ENCODE results near the gene GRK2. TPM values are rescaled to one million over a fixed set of nuclear protein-coding genes. Genes with fewer than 3 reads are reported as not detected.

GRK2 gene
- total RNA-seq, 2 donors from 2014 or later: 379 to 422 TPM

GRCh38 chr11:67277231-67277961 lies 11.1 kb downstream of the GRK2 start:
- Mint-ChIP-seq H3K9me3 (no peaks in the 10 kb centered on the region), H3K27me3 (ENCODE audit: low read depth) (no peaks in the 10 kb centered on the region), H3K27ac (peak overlapping the region; percentile 81), H3K4me1 (ENCODE audit: low read depth) (peaks cover 76% of the 10 kb centered on the region), H3K4me3 (peak overlapping the region; percentile 75 to 97), H3K36me3 (ENCODE audit: insufficient read depth in 2 of 2) (peaks cover 4 to 24% of the 10 kb centered on the region in 2 donors)
- ATAC-seq (replicated peaks in 1 of 2) (peak; percentile 89), DNase-seq (peak; percentile 89 to 90)

GRCh38 chr11:67278135-67278938 lies 12.1 kb downstream of the GRK2 start:
- ATAC-seq (replicated peaks in 1 of 2) (no peak), DNase-seq (peak in 1 of 2 donors; percentile 0)
- Mint-ChIP-seq H3K36me3 (ENCODE audit: insufficient read depth in 2 of 2) (peaks cover 6 to 27% of the 10 kb centered on the region in 2 donors), H3K4me3 (peak overlapping the region; percentile 75 to 97), H3K4me1 (ENCODE audit: low read depth) (peaks cover 67% of the 10 kb centered on the region), H3K27ac (peak overlapping the region; percentile 81), H3K27me3 (ENCODE audit: low read depth) (no peaks in the 10 kb centered on the region), H3K9me3 (no peaks in the 10 kb centered on the region)

GRCh38 chr11:67278939-67279588 lies 12.8 kb downstream of the GRK2 start:
- peaks cover 65% of the 10 kb centered on the region for H3K4me1 Mint-ChIP-seq (ENCODE audit: low read depth)
- H3K9me3 Mint-ChIP-seq: no peaks in the 10 kb centered on the region
- peak overlapping the region; percentile 54 to 97 for H3K4me3 Mint-ChIP-seq
- H3K36me3 Mint-ChIP-seq (ENCODE audit: insufficient read depth in 2 of 2): peaks cover 6 to 29% of the 10 kb centered on the region in 2 donors
- peak overlapping the region; percentile 83 for H3K27ac Mint-ChIP-seq
- H3K27me3 Mint-ChIP-seq (ENCODE audit: low read depth): no peaks in the 10 kb centered on the region
- ATAC-seq (replicated peaks in 1 of 2) (no peak), DNase-seq (peak in 1 of 2 donors; percentile 0)

- Mint-ChIP-seq H3K4me3 (peak overlapping the region in 1 of 2 donors; percentile 97), H3K4me1 (ENCODE audit: low read depth) (peaks cover 63% of the 10 kb centered on the region), H3K9me3 (no peaks in the 10 kb centered on the region), H3K27me3 (ENCODE audit: low read depth) (no peaks in the 10 kb centered on the region), H3K27ac (peak overlapping the region; percentile 83), H3K36me3 (ENCODE audit: insufficient read depth in 2 of 2) (peaks cover 6 to 26% of the 10 kb centered on the region in 2 donors)
- ATAC-seq (replicated peaks in 1 of 2) (no peak), DNase-seq (peak in 1 of 2 donors; percentile 0)
Observed at GRCh38 chr11:67279589-67280340, 13.5 kb downstream of the GRK2 start.

- DNase-seq: no peak
- H3K4me1 Mint-ChIP-seq (ENCODE audit: low read depth): peaks cover 63% of the 10 kb centered on the region
- no peaks in the 10 kb centered on the region for H3K9me3 Mint-ChIP-seq
- no peak overlapping the region for H3K4me3 Mint-ChIP-seq
- peaks cover 6 to 26% of the 10 kb centered on the region in 2 donors for H3K36me3 Mint-ChIP-seq (ENCODE audit: insufficient read depth in 2 of 2)
- no peak for ATAC-seq (replicated peaks in 1 of 2)
- H3K27me3 Mint-ChIP-seq (ENCODE audit: low read depth): no peaks in the 10 kb centered on the region
- peak overlapping the region; percentile 52 for H3K27ac Mint-ChIP-seq
Observed at GRCh38 chr11:67280341-67280787, 14.1 kb downstream of the GRK2 start.

- DNase-seq (no peak), ATAC-seq (replicated peaks in 1 of 2) (no peak)
- Mint-ChIP-seq H3K4me3 (no peak overlapping the region), H3K27ac (no peak overlapping the region), H3K27me3 (ENCODE audit: low read depth) (no peaks in the 10 kb centered on the region), H3K9me3 (no peaks in the 10 kb centered on the region), H3K36me3 (ENCODE audit: insufficient read depth in 2 of 2) (peaks cover 6 to 22% of the 10 kb centered on the region in 2 donors), H3K4me1 (ENCODE audit: low read depth) (peaks cover 62% of the 10 kb centered on the region)
Observed at GRCh38 chr11:67280788-67281551, 14.7 kb downstream of the GRK2 start.

- no peak for ATAC-seq (replicated peaks in 1 of 2)
- H3K4me1 Mint-ChIP-seq (ENCODE audit: low read depth): peaks cover 61% of the 10 kb centered on the region
- H3K36me3 Mint-ChIP-seq (ENCODE audit: insufficient read depth in 2 of 2): peaks cover 6 to 24% of the 10 kb centered on the region in 2 donors
- DNase-seq: no peak
- H3K4me3 Mint-ChIP-seq: no peak overlapping the region
- no peaks in the 10 kb centered on the region for H3K9me3 Mint-ChIP-seq
- H3K27ac Mint-ChIP-seq: no peak overlapping the region
- no peaks in the 10 kb centered on the region for H3K27me3 Mint-ChIP-seq (ENCODE audit: low read depth)
Observed at GRCh38 chr11:67281552-67282150, 15.4 kb downstream of the GRK2 start.

- Mint-ChIP-seq H3K27ac (no peak overlapping the region), H3K9me3 (no peaks in the 10 kb centered on the region), H3K4me1 (ENCODE audit: low read depth) (peaks cover 61% of the 10 kb centered on the region), H3K36me3 (ENCODE audit: insufficient read depth in 2 of 2) (peaks cover 6 to 28% of the 10 kb centered on the region in 2 donors), H3K4me3 (no peak overlapping the region), H3K27me3 (ENCODE audit: low read depth) (no peaks in the 10 kb centered on the region)
- no peak for DNase-seq
- ATAC-seq (replicated peaks in 1 of 2): no peak
Observed at GRCh38 chr11:67282155-67282875, 16.0 kb downstream of the GRK2 start.

- peaks cover 61% of the 10 kb centered on the region for H3K4me1 Mint-ChIP-seq (ENCODE audit: low read depth)
- H3K27me3 Mint-ChIP-seq (ENCODE audit: low read depth): no peaks in the 10 kb centered on the region
- no peaks in the 10 kb centered on the region for H3K9me3 Mint-ChIP-seq
- H3K36me3 Mint-ChIP-seq (ENCODE audit: insufficient read depth in 2 of 2): peaks cover 8 to 31% of the 10 kb centered on the region in 2 donors
- no peak overlapping the region for H3K27ac Mint-ChIP-seq
- no peak overlapping the region for H3K4me3 Mint-ChIP-seq
- no peak for ATAC-seq (replicated peaks in 1 of 2)
- no peak for DNase-seq
Observed at GRCh38 chr11:67282876-67283371, 16.7 kb downstream of the GRK2 start.

- H3K27me3 Mint-ChIP-seq (ENCODE audit: low read depth): no peaks in the 10 kb centered on the region
- no peak overlapping the region for H3K27ac Mint-ChIP-seq
- ATAC-seq (replicated peaks in 1 of 2) (no peak), DNase-seq (peak in 1 of 2 donors; percentile 1)
- peaks cover 8 to 31% of the 10 kb centered on the region in 2 donors for H3K36me3 Mint-ChIP-seq (ENCODE audit: insufficient read depth in 2 of 2)
- no peak overlapping the region for H3K4me3 Mint-ChIP-seq
- H3K9me3 Mint-ChIP-seq: no peaks in the 10 kb centered on the region
- peaks cover 59% of the 10 kb centered on the region for H3K4me1 Mint-ChIP-seq (ENCODE audit: low read depth)
Observed at GRCh38 chr11:67283481-67283963, 17.2 kb downstream of the GRK2 start.

All from activated T-cell treated with anti-CD3 and anti-CD28 coated beads, Interleukin-2, amount 50 U/mL, for 72 hours (primary cell).